Psoas muscle (tissue), 8 donors: Measurements from ENCODE around the gene PRPF18. TPM values are rescaled to one million over a fixed set of nuclear protein-coding genes. Genes with fewer than 3 reads are reported as not detected.

Experiments used
- ATAC-seq, 4 donors: fragments of 200-7000 bp; cut with Tn5 transposase; one replicate each; pipeline ENCODE4 v1.9.1; 2020; ENCODE audit warnings: moderate library complexity in 3 of 4, mild to moderate bottlenecking in 2 of 4
- DNase-seq, 2 donors: peaks; one replicate each; pipeline ENCODE4 v3.0.0-alpha.2; 2020
- H3K27ac ChIP-seq: fragments of 200-600 bp; one replicate; pipeline ENCODE4 v1.8.0; 2022
- H3K27me3 ChIP-seq, 3 donors: fragments of 200-600 bp in 1 of 3; one replicate each; pipeline versions ENCODE4 v1.6.1 to v1.8.0; 2013 to 2022; ENCODE audit warnings: low read length in 2 of 3, mild to moderate bottlenecking in 2 of 3, moderate library complexity in 1 of 3; ENCODE audit not compliant: insufficient read depth in 3 of 3
- H3K36me3 ChIP-seq, 2 donors: fragments of 200-600 bp in 1 of 2; one replicate each; pipeline versions ENCODE4 v1.6.1 to v1.8.0; 2013 to 2022; ENCODE audit warnings: low read depth in 1 of 2, mild to moderate bottlenecking in 1 of 2, moderate library complexity in 1 of 2; ENCODE audit not compliant: insufficient read depth in 1 of 2
- H3K4me1 ChIP-seq: fragments of 200-600 bp; one replicate; pipeline ENCODE4 v1.8.0; 2022
- H3K4me3 ChIP-seq: fragments of 200-600 bp; one replicate; pipeline ENCODE4 v1.8.0; 2022; ENCODE audit warnings: mild to moderate bottlenecking
- H3K9me3 ChIP-seq: fragments of 200-600 bp; one replicate; pipeline ENCODE4 v1.8.0; 2022
- WGBS, 3 donors: extraction: QIAGEN DNeasy Blood & Tissue Kit; methylation state at CpG; one replicate each; pipeline versions ENCODE4 v1.1.6 to v1.1.7; 2013; 5-methylcytosine and 5-hydroxymethylcytosine counted together
- intact Hi-C, 2 donors: fragments of 100-400 bp; cut with DNase I; formaldehyde crosslinking; loops; one replicate each; pipeline versions ENCODE4 v1.11.0 to v1.14.2; 2022
- polyA plus RNA-seq, 3 donors: library from polyadenylated mRNA; stranded (reverse); fragments of 200-250 nt; gene quantifications; one replicate each; pipeline ENCODE4 v1.2.3, GENCODE V29; 2013
- total RNA-seq, 4 donors: library from RNA; stranded (reverse); fragmentation: NEBNext Ultra II Directional in 2 of 4; extraction: Animal tissue kit (Norgen Biotek cat#: 25700) in 2 of 4; gene quantifications; one replicate each; pipeline versions ENCODE4 v1.2.1 to v1.2.4, GENCODE V29; 2021 to 2023
- TF ChIP-seq, protein P1 (sequence below): fragments of 200-600 bp; IDR thresholded peaks from one replicate; pipeline ENCODE4 v1.8.0; 2022; ENCODE audit warnings: antibody characterized with exemption
- donor health status: healthy with polysubstance abuse.
- donor health status: DM: no; HTN: no; CAD: no; lungs with moderate emphysema.
- donor health status: Bipolar disorder and iron deficiency.
- donor health status: healthy.
- donor health status: DM: yes; HTN: yes; CAD: no.
- donor health status: DM: no; HTN: no; CAD: no.
- donor health status: DM: no; HTN: no; CAD: no.
- donor health status: DM: yes; HTN: yes; CAD: no.

PRPF18 gene
- total and polyA plus RNA-seq, 7 donors = 15.1 to 26.4 (median 19.0) TPM

DNA sequence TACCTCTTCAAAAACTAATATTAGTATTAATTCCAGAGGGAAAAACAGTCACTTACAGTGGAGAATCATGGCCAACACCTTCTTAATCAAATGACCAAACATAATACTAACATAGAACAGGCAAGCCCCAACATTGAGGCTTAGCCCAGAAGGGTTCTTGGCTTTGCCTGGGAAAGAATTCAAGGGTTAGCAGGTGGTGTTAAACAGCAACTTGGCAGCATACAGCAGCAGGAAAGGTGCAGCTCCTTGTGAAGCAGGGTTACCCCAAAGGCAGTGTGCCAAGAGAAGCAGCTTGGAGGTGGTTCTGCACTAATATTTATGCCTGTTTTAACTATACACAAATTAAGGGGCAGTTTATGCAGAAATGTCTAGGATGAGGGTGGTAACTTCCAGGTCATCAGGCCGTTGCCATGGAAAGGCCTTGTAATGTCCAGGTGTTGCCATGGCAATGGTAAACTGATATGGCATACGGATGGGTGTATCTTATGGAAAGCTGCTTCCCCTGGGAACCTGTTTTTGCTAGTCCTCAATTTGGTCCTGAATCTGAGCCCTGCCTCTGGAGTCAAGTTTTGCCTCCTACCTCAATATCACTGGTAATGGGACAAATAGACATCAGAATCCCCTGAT lies 30.8 kb upstream of the PRPF18 start:
- intact Hi-C loops = no loop called here
- DNase-seq (no peak), ATAC-seq (no peak)
- H3K27ac ChIP-seq = no peak overlapping the region
- no peak overlapping the region for H3K4me3 ChIP-seq
- TF ChIP-seq, protein P1, sequence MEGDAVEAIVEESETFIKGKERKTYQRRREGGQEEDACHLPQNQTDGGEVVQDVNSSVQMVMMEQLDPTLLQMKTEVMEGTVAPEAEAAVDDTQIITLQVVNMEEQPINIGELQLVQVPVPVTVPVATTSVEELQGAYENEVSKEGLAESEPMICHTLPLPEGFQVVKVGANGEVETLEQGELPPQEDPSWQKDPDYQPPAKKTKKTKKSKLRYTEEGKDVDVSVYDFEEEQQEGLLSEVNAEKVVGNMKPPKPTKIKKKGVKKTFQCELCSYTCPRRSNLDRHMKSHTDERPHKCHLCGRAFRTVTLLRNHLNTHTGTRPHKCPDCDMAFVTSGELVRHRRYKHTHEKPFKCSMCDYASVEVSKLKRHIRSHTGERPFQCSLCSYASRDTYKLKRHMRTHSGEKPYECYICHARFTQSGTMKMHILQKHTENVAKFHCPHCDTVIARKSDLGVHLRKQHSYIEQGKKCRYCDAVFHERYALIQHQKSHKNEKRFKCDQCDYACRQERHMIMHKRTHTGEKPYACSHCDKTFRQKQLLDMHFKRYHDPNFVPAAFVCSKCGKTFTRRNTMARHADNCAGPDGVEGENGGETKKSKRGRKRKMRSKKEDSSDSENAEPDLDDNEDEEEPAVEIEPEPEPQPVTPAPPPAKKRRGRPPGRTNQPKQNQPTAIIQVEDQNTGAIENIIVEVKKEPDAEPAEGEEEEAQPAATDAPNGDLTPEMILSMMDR = no peak
- no peaks in the 10 kb centered on the region for H3K27me3 ChIP-seq
- H3K9me3 ChIP-seq = peaks cover 3% of the 10 kb centered on the region
- no peaks in the 10 kb centered on the region for H3K36me3 ChIP-seq
- whole genome bisulfite sequencing, 3 donors = 31 to 46% (median 44%) methylated on average over 2 of the region's 2 CpGs
- H3K4me1 ChIP-seq = no peaks in the 10 kb centered on the region

DNA sequence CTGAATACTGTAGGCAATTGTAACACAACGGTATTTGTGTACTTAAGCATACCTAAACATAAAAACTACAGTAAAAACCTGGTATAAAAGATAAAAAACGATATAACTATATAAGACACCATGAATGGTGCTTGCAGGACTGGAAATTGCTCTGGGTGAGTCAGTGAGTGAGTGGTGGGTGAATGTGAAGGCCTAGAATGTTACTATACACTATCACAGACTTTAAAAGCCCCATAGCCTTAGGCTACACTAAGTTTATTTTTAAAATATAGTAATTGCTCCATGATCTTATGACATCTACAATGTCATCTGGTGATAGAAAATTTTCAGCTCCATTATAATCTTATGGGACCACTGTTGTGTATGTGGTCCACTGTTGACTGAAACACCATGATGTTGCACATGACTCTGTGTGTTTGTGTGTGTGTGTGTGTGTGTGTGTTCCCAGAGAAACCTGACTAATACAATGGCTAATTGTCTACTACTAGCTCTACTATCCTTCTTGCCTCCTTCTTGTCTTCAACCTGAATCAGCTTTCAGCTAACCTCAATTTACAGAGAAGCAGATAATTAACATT lies 27.6 kb upstream of the PRPF18 start:
- Histone ChIP-seq H3K36me3 (no peaks in the 10 kb centered on the region), H3K4me1 (no peaks in the 10 kb centered on the region), H3K4me3 (no peak overlapping the region), H3K27ac (no peak overlapping the region), H3K9me3 (no peaks in the 10 kb centered on the region), H3K27me3 (no peaks in the 10 kb centered on the region)
- no peak for DNase-seq
- intact Hi-C loops = no loop called here
- TF ChIP-seq, protein P1 = no peak
- no peak for ATAC-seq
- WGBS, 3 donors = 68 to 73% (median 73%) methylated on average over 2 of the region's 2 CpGs

DNA sequence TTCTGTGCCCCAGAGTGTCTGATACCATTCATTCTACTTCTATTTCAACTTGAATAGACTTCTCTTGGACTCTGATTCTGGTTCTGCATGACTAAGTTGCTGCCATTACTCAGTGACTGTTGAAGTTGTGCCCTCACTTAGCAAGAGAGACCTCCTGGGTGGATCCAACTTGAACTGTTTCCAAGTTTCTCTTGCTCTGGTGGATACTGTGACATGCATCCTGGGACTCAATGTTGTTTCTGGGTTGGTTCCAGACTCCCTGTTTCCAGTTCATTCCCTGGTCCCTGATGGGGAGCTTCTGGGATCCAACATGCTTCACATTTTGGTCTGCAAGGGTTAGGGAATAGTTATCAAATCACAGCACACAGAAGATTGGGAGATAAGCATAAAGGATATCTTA lies 26.2 kb upstream of the PRPF18 start:
- TF ChIP-seq, protein P1 = no peak
- no peaks in the 10 kb centered on the region for H3K9me3 ChIP-seq

DNA sequence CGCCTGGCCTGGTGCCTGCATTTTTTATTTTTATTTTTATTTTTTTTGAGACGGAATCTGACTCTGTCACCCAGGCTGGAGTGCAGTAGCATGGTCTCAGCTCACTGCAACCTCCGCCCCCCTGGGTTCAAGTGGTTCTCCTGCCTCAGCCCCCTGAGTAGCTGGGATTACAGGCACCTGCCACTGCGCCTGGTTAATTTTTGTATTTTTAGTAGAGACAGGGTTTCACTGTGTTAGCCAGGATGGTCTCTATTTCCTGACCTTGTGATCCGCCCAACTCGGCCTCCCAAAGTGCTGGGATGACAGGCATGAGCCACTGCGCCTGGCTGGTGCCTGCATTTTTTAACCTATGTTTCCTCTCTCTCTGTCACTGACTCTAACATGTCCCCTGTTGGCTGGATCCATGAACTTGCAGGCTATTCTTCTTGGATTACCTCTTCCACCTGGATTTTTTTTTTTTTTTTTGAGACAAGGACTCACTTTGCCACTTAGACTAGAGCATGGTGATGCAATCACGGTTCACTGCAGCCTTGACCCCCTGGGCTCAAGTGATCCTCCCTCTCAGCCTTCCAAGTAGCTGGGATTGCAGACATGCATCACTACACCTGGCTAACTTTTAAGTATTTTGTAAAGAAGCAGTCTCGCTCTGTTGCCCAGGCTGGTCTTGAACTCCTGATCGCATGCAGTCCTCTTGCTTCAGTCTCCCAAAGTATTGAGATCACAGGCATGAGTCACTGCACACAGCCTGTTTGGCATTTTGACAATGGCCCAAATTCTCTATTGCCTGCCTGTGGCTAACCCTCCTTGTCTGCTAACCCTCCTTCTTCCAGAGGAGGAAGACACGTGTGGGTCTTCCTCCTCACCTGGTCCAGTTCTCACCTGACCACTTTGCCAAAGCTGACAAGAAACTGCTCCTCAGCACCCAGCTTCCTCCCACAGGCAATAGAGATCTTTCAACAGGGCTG lies 23.0 kb upstream of the PRPF18 start:
- intact Hi-C loops = no loop called here
- Histone ChIP-seq H3K9me3 (no peaks in the 10 kb centered on the region), H3K27ac (no peak overlapping the region), H3K4me3 (no peak overlapping the region), H3K4me1 (no peaks in the 10 kb centered on the region), H3K27me3 (no peaks in the 10 kb centered on the region), H3K36me3 (no peaks in the 10 kb centered on the region)
- 92 to 93% (median 93%) methylated on average over 11 of the region's 11 CpGs for WGBS, 3 donors
- no peak for ATAC-seq
- no peak for DNase-seq
- TF ChIP-seq, protein P1 = no peak

More for the DNA sequence above, 26.2 kb upstream of the PRPF18 start:
- Histone ChIP-seq H3K4me3 (no peak overlapping the region), H3K27me3 (no peaks in the 10 kb centered on the region), H3K4me1 (no peaks in the 10 kb centered on the region), H3K27ac (no peak overlapping the region), H3K36me3 (no peaks in the 10 kb centered on the region)
- no peak for DNase-seq
- ATAC-seq = no peak
- intact Hi-C loops = no loop called here
